LHCN-M2 (cell line): Measurements from ENCODE around the gene HENMT1. TPM values are rescaled to one million over a fixed set of nuclear protein-coding genes. Genes with fewer than 3 reads are reported as not detected.

Experiments
- DNase-seq: peaks from one replicate; pipeline ENCODE4 v3.0.0-alpha.2; 2012; ENCODE audit warnings: low read depth
- total RNA-seq: library from RNA; depleted of rRNA; stranded (reverse); fragments of >200 nt; gene quantifications from 2 replicates; pipeline ENCODE4 v1.2.3, GENCODE V29; 2014; rRNA removed

HENMT1 gene
- total RNA-seq, 1 experiment from 2014 or later = 0.17 TPM

DNA sequence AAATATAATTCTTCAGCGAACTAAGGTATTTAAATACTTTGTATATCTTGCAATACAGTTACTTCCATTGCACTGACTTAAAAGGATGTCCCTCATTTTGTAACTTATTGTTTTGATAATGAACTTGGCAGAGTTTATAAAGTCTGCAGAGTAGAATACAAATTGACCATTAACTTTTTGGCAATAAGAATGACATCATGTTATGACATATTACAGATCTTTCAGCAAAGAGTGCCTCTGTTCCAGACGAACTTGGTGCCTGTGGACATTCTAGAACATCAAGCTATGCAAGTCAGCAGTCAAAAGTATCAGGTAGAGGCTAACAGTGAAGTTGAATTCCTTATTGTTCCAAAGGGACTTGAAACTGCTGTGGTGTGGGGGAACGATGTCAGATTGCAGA is 32.9 kb downstream of the HENMT1 start:
- no peak for DNase-seq

GRCh38 chr1:108627256-108627655 is 33.6 kb downstream of the HENMT1 start:
- no peak for DNase-seq

DNA sequence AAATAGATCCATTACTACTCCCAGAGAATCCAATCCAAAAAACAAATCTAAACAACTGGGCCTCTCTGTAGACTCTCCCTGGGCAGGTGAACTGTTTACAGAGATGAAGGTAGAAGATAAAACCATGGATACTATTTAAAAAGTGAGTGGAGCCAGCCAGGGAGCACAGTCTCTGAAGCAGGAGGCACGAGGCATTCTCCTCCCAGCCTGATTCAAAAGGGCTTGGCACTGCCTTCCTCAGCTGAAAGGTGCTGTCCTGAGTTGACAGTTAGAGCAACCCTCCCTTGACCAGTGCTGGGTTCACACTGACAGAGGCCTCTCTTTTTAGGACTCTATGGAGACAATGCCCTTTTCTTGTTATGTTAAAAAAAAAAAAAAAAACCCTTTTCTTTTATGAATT is 36.8 kb downstream of the HENMT1 start:
- DNase-seq = no peak

DNA sequence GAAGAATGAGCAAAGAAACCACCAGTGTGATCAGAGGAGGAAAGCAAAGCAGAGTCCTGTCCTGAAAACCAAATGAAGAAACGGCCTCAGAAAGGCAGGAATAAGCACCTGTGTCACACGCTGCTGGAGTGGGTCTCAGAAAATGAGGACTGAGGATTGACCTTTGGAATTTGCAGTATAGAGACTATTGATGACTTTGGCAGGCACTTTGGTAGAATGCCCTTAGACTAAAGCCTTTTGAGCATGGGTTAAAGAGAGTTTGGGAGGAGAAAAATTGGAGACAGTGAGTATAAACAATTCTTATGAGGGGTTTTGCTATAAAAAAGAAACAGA is 43.2 kb downstream of the HENMT1 start:
- DNase-seq = no peak

DNA sequence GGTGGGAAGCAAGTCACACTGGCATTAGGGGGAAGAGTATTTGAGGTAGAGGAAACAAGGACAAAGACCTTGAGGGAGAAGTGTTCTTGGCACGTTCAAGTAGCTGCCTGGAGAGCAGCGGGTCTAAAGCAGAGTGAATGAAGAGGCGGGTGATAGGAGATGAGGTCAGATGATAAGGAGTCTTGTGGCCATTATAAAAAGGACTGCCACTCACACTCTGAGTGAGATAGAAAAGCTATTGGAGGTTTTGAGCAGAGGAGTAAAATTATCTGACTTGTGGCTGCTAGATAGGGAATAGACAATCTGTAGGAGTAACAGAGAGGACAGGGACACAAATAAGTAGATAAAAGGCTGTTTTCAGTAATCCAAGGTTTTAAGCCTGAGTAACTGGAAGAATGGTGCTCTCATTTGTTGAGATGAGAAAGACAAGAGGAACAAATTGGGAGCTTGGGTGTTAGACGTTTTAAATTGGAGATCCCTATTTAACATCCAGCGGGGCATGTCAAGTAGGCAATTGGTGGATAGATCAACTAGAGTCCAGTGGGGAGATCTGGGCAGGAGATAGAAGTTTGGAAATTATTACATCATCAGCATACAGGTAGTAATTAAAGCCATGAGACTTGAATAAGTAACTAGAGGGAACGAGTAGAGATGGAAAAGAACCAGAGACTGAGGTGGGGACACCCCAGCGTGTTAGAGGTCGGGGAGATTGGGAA is 43.7 kb downstream of the HENMT1 start:
- DNase-seq = no peak

DNA sequence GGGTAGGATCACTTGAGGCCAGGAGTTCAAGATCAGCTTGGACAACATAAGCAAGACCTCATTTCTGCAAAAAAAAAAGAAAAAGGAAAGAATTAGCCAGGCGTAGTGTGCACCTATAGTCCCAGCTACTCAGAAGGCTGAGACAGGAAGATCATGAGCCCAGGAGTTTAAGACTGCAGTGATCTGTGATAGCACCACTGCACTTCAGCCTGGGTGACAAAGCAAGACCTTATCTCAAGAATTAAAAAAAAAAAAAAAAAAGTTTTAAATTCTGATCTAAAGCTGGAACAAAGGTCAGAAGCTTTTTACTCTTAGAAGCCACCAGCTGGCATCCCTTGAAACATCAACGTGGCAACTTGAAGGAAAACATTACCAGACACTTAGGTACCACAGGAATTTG is 45.3 kb downstream of the HENMT1 start:
- DNase-seq = peak; percentile 10

GRCh38 chr1:108612496-108612895 is 48.4 kb downstream of the HENMT1 start:
- DNase-seq = no peak

DNA sequence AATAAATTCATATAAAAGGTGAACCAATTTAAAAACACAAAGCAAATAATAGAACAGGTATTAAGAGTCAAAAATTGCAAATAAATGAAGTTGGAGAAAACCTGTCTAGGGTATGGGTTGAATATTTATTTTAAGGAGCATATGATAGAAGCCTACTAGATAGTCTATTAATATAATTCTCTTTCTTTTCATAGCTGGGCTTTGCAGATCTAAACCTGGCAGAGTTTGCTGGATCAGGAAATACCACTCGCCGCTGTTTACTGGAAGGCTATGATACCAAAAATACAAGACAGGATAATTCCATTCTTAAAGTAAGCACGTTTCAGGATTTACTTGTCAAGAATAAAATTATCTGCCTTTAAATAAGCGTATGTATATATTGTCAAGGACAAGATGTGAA is 48.9 kb downstream of the HENMT1 start:
- no peak for DNase-seq

DNA sequence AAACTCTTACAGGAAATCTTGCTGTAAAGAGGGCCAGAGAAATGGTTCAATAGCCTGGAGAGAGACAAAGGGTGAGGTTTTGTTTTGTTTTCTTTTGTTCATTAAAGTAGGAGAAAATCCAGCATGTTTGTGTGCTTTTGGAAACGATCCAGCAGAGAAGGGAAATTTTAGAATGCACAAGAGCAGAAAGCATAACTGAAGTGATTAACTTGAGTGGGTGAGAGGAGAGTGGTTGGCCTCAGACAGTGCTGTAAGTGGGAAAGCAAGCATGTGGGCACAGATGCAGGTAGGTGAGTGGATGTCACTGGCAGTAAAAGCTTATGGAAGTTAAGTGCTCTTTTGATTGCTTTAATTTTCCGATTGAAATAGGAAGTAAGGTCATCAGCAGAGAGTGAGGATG is 50.8 kb downstream of the HENMT1 start:
- DNase-seq = no peak

DNA sequence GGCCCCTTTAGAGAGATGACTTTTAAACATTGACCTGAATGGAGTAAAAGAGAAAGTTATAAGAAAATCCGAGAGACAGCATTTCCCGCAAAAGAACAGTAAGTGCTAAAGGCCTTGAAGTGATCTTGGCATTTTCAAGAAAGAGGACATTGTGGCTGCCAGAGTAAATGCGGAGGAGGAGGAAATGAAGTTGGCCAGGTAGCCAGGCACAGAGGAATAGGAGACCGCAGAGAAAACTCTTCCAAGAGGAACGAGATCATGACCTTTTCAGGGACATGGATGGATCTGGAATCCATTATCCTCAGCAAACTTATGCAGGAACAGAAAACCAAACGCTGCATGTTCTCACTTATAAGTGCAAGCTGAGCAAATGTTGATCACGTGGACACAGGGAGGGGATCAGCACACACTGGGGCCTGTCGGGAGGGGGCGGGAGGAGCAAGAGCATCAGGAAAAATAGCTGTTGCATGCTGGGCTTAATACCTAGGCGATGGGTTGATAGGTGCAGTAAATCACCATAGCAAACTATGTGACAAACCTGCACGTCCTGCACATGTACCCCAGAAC is 51.3 kb downstream of the HENMT1 start:
- no peak for DNase-seq

- DNase-seq = no peak
These were observed 54.4 kb downstream of the HENMT1 start for GRCh38 chr1:108606478-108606877.

DNA sequence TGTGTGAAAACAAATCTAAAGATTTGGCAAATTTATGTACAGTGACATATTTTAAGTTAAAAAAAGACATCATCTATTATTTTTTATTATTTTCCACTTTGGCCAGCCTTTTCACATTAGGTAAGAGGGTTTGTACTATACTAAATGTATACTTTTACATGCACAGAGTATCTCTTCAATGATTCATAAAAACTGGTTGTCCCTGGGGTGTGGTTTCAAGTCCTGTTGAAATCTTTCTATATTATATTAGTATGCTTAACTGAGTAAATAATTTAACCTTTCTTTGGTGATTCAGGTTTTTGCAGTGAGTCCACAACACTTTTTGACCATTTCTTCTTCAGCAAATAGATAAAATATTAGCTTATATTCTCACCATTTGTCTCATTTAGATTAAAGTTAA is 55.3 kb downstream of the HENMT1 start:
- no peak for DNase-seq

GRCh38 chr1:108601708-108602410 is 59.0 kb downstream of the HENMT1 start:
- DNase-seq = no peak

DNA sequence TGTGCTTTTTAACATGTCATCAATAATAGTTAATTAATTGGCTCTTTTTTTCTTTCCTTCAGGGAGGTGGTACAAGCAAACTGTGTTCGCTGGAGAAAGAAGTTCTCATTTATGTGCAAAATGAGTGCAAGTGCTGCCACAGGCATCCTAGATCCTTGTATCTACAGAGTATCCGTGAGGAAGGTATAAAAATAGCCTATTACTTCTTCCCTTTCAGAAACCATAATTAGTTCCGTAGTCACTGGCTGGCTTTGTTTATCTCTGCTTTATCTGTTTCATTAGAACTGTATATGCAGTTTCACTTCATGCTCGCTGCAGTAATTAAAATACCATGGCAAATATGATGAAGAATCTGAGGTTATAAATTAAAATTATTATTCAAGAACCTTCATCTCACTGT is 60.4 kb downstream of the HENMT1 start:
- DNase-seq = no peak

DNA sequence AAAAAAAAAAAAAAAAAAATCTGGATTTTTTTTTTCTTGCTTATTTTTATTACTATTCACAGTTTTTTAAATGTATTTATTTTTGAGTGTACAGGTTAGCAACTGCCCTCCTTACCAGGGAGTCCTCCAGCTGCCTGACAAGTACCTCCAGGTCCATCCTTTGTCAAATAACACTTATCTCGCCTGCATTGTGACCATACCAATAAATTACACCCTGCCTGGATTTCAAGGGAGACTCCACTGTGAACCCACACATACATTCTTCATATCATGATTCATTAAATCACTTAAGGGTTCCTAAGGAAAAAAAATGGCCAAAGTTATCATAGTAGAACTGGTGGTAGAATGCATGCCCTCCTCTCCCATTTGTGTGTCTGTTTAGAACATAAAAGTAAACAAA is 62.6 kb downstream of the HENMT1 start:
- no peak for DNase-seq

Other genes with a start within 250 kb of the HENMT1 start
- gene NBPF6, start 210.8 kb downstream of the HENMT1 start, total RNA-seq = not detected in 2 replicates
- gene EEIG2, start 101.0 kb downstream of the HENMT1 start, total RNA-seq = 16.1 and 16.7 TPM in 2 replicates
- gene PRPF38B, start 31.2 kb upstream of the HENMT1 start, total RNA-seq = 13.1 and 15.9 TPM in 2 replicates
- gene FNDC7, start 51.8 kb upstream of the HENMT1 start, total RNA-seq = not detected in 2 replicates
- 47.8 and 49.3 TPM in 2 replicates for gene STXBP3, start 85.6 kb upstream of the HENMT1 start, total RNA-seq
- gene AKNAD1, start 196.0 kb upstream of the HENMT1 start, total RNA-seq = 0.58 and 2.7 TPM in 2 replicates
- gene GPSM2, start 215.9 kb upstream of the HENMT1 start, total RNA-seq = 89.8 and 107 TPM in 2 replicates